Measurements from ENCODE around the gene DIP2C. TPM values are rescaled to one million over a fixed set of nuclear protein-coding genes. Genes with fewer than 3 reads are reported as not detected.

The DIP2C gene
- total RNA-seq, 1 donor from 2014 or later = 1.6 TPM

- Mint-ChIP-seq H3K27me3 (ENCODE audit: insufficient read depth) (peaks cover 6% of the 10 kb centered on the region), H3K4me3 (no peak overlapping the region), H3K9me3 (no peaks in the 10 kb centered on the region), H3K4me1 (ENCODE audit: low read depth) (no peaks in the 10 kb centered on the region), H3K36me3 (ENCODE audit: low read depth) (no peaks in the 10 kb centered on the region), H3K27ac (no peak overlapping the region)
- no peak for DNase-seq (ENCODE audit: low spot score)
- intact Hi-C loops (cut with micrococcal nuclease) = no loop called here
Observed at GRCh38 chr10:625751-626711, 63.4 kb downstream of the DIP2C start.

- intact Hi-C loops (cut with micrococcal nuclease) = no loop called here
- no peaks in the 10 kb centered on the region for H3K4me1 Mint-ChIP-seq (ENCODE audit: low read depth)
- DNase-seq (ENCODE audit: low spot score) = no peak
- no peak overlapping the region for H3K27ac Mint-ChIP-seq
- H3K9me3 Mint-ChIP-seq = no peaks in the 10 kb centered on the region
- H3K4me3 Mint-ChIP-seq = no peak overlapping the region
- H3K27me3 Mint-ChIP-seq (ENCODE audit: insufficient read depth) = peaks cover 6% of the 10 kb centered on the region
- no peaks in the 10 kb centered on the region for H3K36me3 Mint-ChIP-seq (ENCODE audit: low read depth)
Observed at GRCh38 chr10:625333-625696, 64.2 kb downstream of the DIP2C start.

- peaks cover 11% of the 10 kb centered on the region for H3K27me3 Mint-ChIP-seq (ENCODE audit: insufficient read depth)
- H3K4me3 Mint-ChIP-seq = no peak overlapping the region
- H3K36me3 Mint-ChIP-seq (ENCODE audit: low read depth) = no peaks in the 10 kb centered on the region
- H3K9me3 Mint-ChIP-seq = no peaks in the 10 kb centered on the region
- intact Hi-C loops (cut with micrococcal nuclease) = no loop called here
- no peak overlapping the region for H3K27ac Mint-ChIP-seq
- H3K4me1 Mint-ChIP-seq (ENCODE audit: low read depth) = no peaks in the 10 kb centered on the region
- no peak for DNase-seq (ENCODE audit: low spot score)
Observed at GRCh38 chr10:624605-625332, 64.7 kb downstream of the DIP2C start.

GRCh38 chr10:624312-624604, 65.2 kb downstream of the DIP2C start:
- no peak overlapping the region for H3K27ac Mint-ChIP-seq
- no peaks in the 10 kb centered on the region for H3K9me3 Mint-ChIP-seq
- no peak for DNase-seq (ENCODE audit: low spot score)
- intact Hi-C loops (cut with micrococcal nuclease) = no loop called here
- H3K4me3 Mint-ChIP-seq = no peak overlapping the region
- H3K27me3 Mint-ChIP-seq (ENCODE audit: insufficient read depth) = peaks cover 13% of the 10 kb centered on the region
- no peaks in the 10 kb centered on the region for H3K4me1 Mint-ChIP-seq (ENCODE audit: low read depth)
- no peaks in the 10 kb centered on the region for H3K36me3 Mint-ChIP-seq (ENCODE audit: low read depth)

GRCh38 chr10:623477-624311, 65.8 kb downstream of the DIP2C start:
- Mint-ChIP-seq H3K27ac (no peak overlapping the region), H3K4me3 (no peak overlapping the region), H3K4me1 (ENCODE audit: low read depth) (no peaks in the 10 kb centered on the region), H3K9me3 (no peaks in the 10 kb centered on the region), H3K27me3 (ENCODE audit: insufficient read depth) (peaks cover 15% of the 10 kb centered on the region), H3K36me3 (ENCODE audit: low read depth) (no peaks in the 10 kb centered on the region)
- no peak for DNase-seq (ENCODE audit: low spot score)
- intact Hi-C loops (cut with micrococcal nuclease) = no loop called here

GRCh38 chr10:623014-623413, 66.5 kb downstream of the DIP2C start:
- Mint-ChIP-seq H3K4me3 (no peak overlapping the region), H3K27ac (no peak overlapping the region), H3K36me3 (ENCODE audit: low read depth) (no peaks in the 10 kb centered on the region), H3K4me1 (ENCODE audit: low read depth) (no peaks in the 10 kb centered on the region), H3K27me3 (ENCODE audit: insufficient read depth) (peaks cover 15% of the 10 kb centered on the region), H3K9me3 (no peaks in the 10 kb centered on the region)
- no peak for DNase-seq (ENCODE audit: low spot score)
- intact Hi-C loops (cut with micrococcal nuclease) = no loop called here

- H3K36me3 Mint-ChIP-seq (ENCODE audit: low read depth) = no peaks in the 10 kb centered on the region
- peaks cover 15% of the 10 kb centered on the region for H3K27me3 Mint-ChIP-seq (ENCODE audit: insufficient read depth)
- no peak for DNase-seq (ENCODE audit: low spot score)
- intact Hi-C loops (cut with micrococcal nuclease) = no loop called here
- H3K4me1 Mint-ChIP-seq (ENCODE audit: low read depth) = no peaks in the 10 kb centered on the region
- H3K4me3 Mint-ChIP-seq = no peak overlapping the region
- H3K27ac Mint-ChIP-seq = no peak overlapping the region
- no peaks in the 10 kb centered on the region for H3K9me3 Mint-ChIP-seq
Observed at GRCh38 chr10:621981-622740, 67.3 kb downstream of the DIP2C start.

- intact Hi-C loops (cut with micrococcal nuclease) = no loop called here
- no peak for DNase-seq (ENCODE audit: low spot score)
- Mint-ChIP-seq H3K4me3 (no peak overlapping the region), H3K27ac (no peak overlapping the region), H3K27me3 (ENCODE audit: insufficient read depth) (peaks cover 15% of the 10 kb centered on the region), H3K36me3 (ENCODE audit: low read depth) (no peaks in the 10 kb centered on the region), H3K9me3 (no peaks in the 10 kb centered on the region), H3K4me1 (ENCODE audit: low read depth) (no peaks in the 10 kb centered on the region)
Observed at GRCh38 chr10:621513-621912, 68.0 kb downstream of the DIP2C start.

- H3K9me3 Mint-ChIP-seq = no peaks in the 10 kb centered on the region
- no peak for DNase-seq (ENCODE audit: low spot score)
- peaks cover 15% of the 10 kb centered on the region for H3K27me3 Mint-ChIP-seq (ENCODE audit: insufficient read depth)
- no peaks in the 10 kb centered on the region for H3K4me1 Mint-ChIP-seq (ENCODE audit: low read depth)
- H3K4me3 Mint-ChIP-seq = no peak overlapping the region
- H3K36me3 Mint-ChIP-seq (ENCODE audit: low read depth) = no peaks in the 10 kb centered on the region
- H3K27ac Mint-ChIP-seq = no peak overlapping the region
- intact Hi-C loops (cut with micrococcal nuclease) = no loop called here
Observed at GRCh38 chr10:620971-621370, 68.5 kb downstream of the DIP2C start.

GRCh38 chr10:620417-620816, 69.1 kb downstream of the DIP2C start:
- no peak for DNase-seq (ENCODE audit: low spot score)
- no peaks in the 10 kb centered on the region for H3K9me3 Mint-ChIP-seq
- no peak overlapping the region for H3K27ac Mint-ChIP-seq
- H3K4me1 Mint-ChIP-seq (ENCODE audit: low read depth) = no peaks in the 10 kb centered on the region
- peaks cover 15% of the 10 kb centered on the region for H3K27me3 Mint-ChIP-seq (ENCODE audit: insufficient read depth)
- H3K36me3 Mint-ChIP-seq (ENCODE audit: low read depth) = no peaks in the 10 kb centered on the region
- H3K4me3 Mint-ChIP-seq = no peak overlapping the region
- intact Hi-C loops (cut with micrococcal nuclease) = no loop called here

GRCh38 chr10:619710-620109, 69.8 kb downstream of the DIP2C start:
- no peak for DNase-seq (ENCODE audit: low spot score)
- Mint-ChIP-seq H3K4me1 (ENCODE audit: low read depth) (no peaks in the 10 kb centered on the region), H3K4me3 (no peak overlapping the region), H3K9me3 (no peaks in the 10 kb centered on the region), H3K27me3 (ENCODE audit: insufficient read depth) (peaks cover 15% of the 10 kb centered on the region), H3K36me3 (ENCODE audit: low read depth) (no peaks in the 10 kb centered on the region), H3K27ac (no peak overlapping the region)
- intact Hi-C loops (cut with micrococcal nuclease) = no loop called here

GRCh38 chr10:618229-618989, 71.1 kb downstream of the DIP2C start:
- Mint-ChIP-seq H3K27ac (no peak overlapping the region), H3K9me3 (no peaks in the 10 kb centered on the region), H3K4me1 (ENCODE audit: low read depth) (no peaks in the 10 kb centered on the region), H3K4me3 (no peak overlapping the region), H3K36me3 (ENCODE audit: low read depth) (no peaks in the 10 kb centered on the region), H3K27me3 (ENCODE audit: insufficient read depth) (peaks cover 12% of the 10 kb centered on the region)
- intact Hi-C loops (cut with micrococcal nuclease) = no loop called here
- no peak for DNase-seq (ENCODE audit: low spot score)
